H1 (cell line): ENCODE data around the gene ADGRB2. TPM values are rescaled to one million over a fixed set of nuclear protein-coding genes. Genes with fewer than 3 reads are reported as not detected.

Experiments
- CTCF ChIA-PET: fragments of 300-600 bp; sonication (Branson Sonifier 250); formaldehyde crosslinking; loops from one replicate; lab custom pipeline; 2021; ENCODE audit not compliant: partially characterized antibody; lab: Charles Lee
- POLR2A ChIA-PET: fragments of 300-600 bp; sonication (Branson Sonifier 250); formaldehyde crosslinking; loops from one replicate; lab custom pipeline; 2021; ENCODE audit warnings: inconsistent platforms; ENCODE audit not compliant: partially characterized antibody; lab: Charles Lee
- DNase-seq, 2 experiments: peaks; one replicate each; pipeline versions ENCODE4 v3.0.0 to v3.0.0-alpha.2; 2010 to 2022; ENCODE audit warnings: low spot score in 2 of 2, low read depth in 1 of 2, mixed read lengths in 1 of 2
- FAIRE-seq: peaks from 2 replicates; lab custom pipeline; 2011; peaks lifted over from hg19 to GRCh38; lab: Jason Lieb, UNC
- H2AFZ ChIP-seq: 2 replicates; pipeline ENCODE4 v1.8.1; 2012; ENCODE audit warnings: low read length, inconsistent platforms
- H2AK5ac ChIP-seq: 2 replicates; pipeline ENCODE4 v1.6.1; 2013; ENCODE audit warnings: low read depth, low read length
- H2BK120ac ChIP-seq: replicated peaks from 2 replicates; pipeline ENCODE3; 2013; ENCODE audit warnings: low read depth, low read length, inconsistent platforms
- H2BK12ac ChIP-seq: 2 replicates; pipeline ENCODE4 v1.6.1; 2013; ENCODE audit warnings: low read depth, low read length
- H2BK15ac ChIP-seq: 2 replicates; pipeline ENCODE4 v1.6.1; 2013; ENCODE audit warnings: low read length
- H2BK20ac ChIP-seq: 2 replicates; pipeline ENCODE4 v1.6.1; 2013; ENCODE audit warnings: low read length
- H2BK5ac ChIP-seq: 2 replicates; pipeline ENCODE4 v1.6.1; 2013; ENCODE audit warnings: low read depth, low read length
- H3K14ac ChIP-seq: 2 replicates; pipeline ENCODE4 v1.6.1; 2013; ENCODE audit warnings: inconsistent platforms; ENCODE audit not compliant: insufficient read length
- H3K18ac ChIP-seq: 2 replicates; pipeline ENCODE4 v1.6.1; 2013; ENCODE audit warnings: low read length; ENCODE audit errors: extremely low read depth
- H3K23ac ChIP-seq: 2 replicates; pipeline ENCODE4 v1.6.1; 2013; ENCODE audit warnings: inconsistent platforms; ENCODE audit not compliant: insufficient read length
- H3K23me2 ChIP-seq: 2 replicates; pipeline ENCODE4 v1.6.1; 2013; ENCODE audit warnings: low read depth, low read length
- H3K27ac ChIP-seq: 2 replicates; pipeline ENCODE4 v1.6.1; 2011; ENCODE audit warnings: low read depth, low read length, inconsistent platforms
- H3K27me3 ChIP-seq, 4 experiments: replicated peaks in 1 of 4; 1 replicate in 1 of 4; 2 replicates in 3 of 4; pipeline versions ENCODE4 v1.6.1 to v1.8.1; 2011 to 2013; ENCODE audit warnings: low read length in 3 of 4, mild to moderate bottlenecking in 3 of 4, inconsistent platforms in 2 of 4, mixed read lengths in 2 of 4, moderate library complexity in 1 of 4; ENCODE audit not compliant: control insufficient read depth in 3 of 4, insufficient read depth in 3 of 4; ENCODE audit errors: extremely low read depth in 1 of 4
- H3K36me3 ChIP-seq, 4 experiments: 2 replicates each; pipeline versions ENCODE4 v1.6.1 to v1.8.1; 2011 to 2013; ENCODE audit warnings: mild to moderate bottlenecking in 4 of 4, low read length in 3 of 4, moderate library complexity in 2 of 4, control low read depth in 1 of 4, inconsistent platforms in 1 of 4; ENCODE audit not compliant: insufficient read depth in 4 of 4, control insufficient read depth in 2 of 4
- H3K4ac ChIP-seq: replicated peaks from 2 replicates; pipeline ENCODE3; 2013; ENCODE audit warnings: low read length, low read depth, mixed read lengths, inconsistent platforms; ENCODE audit not compliant: insufficient read length
- H3K4me1 ChIP-seq, 4 experiments: replicated peaks in 1 of 4; 1 replicate in 1 of 4; 2 replicates in 3 of 4; pipeline versions ENCODE4 v1.6.1 to v1.8.1; 2011 to 2013; ENCODE audit warnings: low read length in 3 of 4, inconsistent platforms in 2 of 4, mixed read lengths in 1 of 4; ENCODE audit not compliant: insufficient read depth in 4 of 4, control insufficient read depth in 3 of 4
- H3K4me2 ChIP-seq, 2 experiments: 2 replicates each; pipeline versions ENCODE4 v1.6.1 to v1.8.1; 2011 to 2013; ENCODE audit warnings: low read depth in 2 of 2, low read length in 2 of 2, control low read depth in 1 of 2, inconsistent platforms in 1 of 2, mild to moderate bottlenecking in 1 of 2; ENCODE audit not compliant: insufficient read depth in 1 of 2
- H3K4me3 ChIP-seq, 4 experiments: fragments of 200-600, 300-600 bp in 1 of 4; sonication (generic), shearing (Covaris generic), sonication (Bioruptor Twin) in 1 of 4; 2 replicates each; pipeline versions ENCODE4 v1.5.1 to v1.8.1; 2011 to 2016; ENCODE audit warnings: low read length in 4 of 4, low read depth in 3 of 4, control low read depth in 2 of 4, inconsistent platforms in 2 of 4, mild to moderate bottlenecking in 2 of 4, mixed read lengths in 1 of 4, moderate library complexity in 1 of 4; ENCODE audit not compliant: insufficient read depth in 2 of 4; ENCODE audit errors: extremely low read depth in 1 of 4
- H3K56ac ChIP-seq: replicated peaks from 2 replicates; pipeline ENCODE3; 2013; ENCODE audit warnings: low read depth, mild to moderate bottlenecking, mixed read lengths, low read length, inconsistent platforms; ENCODE audit not compliant: insufficient read length
- H3K79me1 ChIP-seq: 2 replicates; pipeline ENCODE4 v1.6.1; 2013; ENCODE audit warnings: low read depth, low read length, control low read depth
- H3K79me2 ChIP-seq, 2 experiments: 2 replicates each; pipeline versions ENCODE4 v1.6.1 to v1.8.1; 2012 to 2013; ENCODE audit warnings: low read length in 2 of 2, mild to moderate bottlenecking in 2 of 2, inconsistent platforms in 1 of 2; ENCODE audit not compliant: insufficient read depth in 2 of 2, control insufficient read depth in 1 of 2
- H3K9ac ChIP-seq, 4 experiments: replicated peaks in 1 of 4; 1 replicate in 1 of 4; 2 replicates in 3 of 4; pipeline versions ENCODE4 v1.6.1 to v1.8.1; 2011 to 2013; ENCODE audit warnings: low read depth in 3 of 4, low read length in 3 of 4, control low read depth in 2 of 4, mild to moderate bottlenecking in 2 of 4, moderate library complexity in 2 of 4, inconsistent platforms in 1 of 4; ENCODE audit errors: extremely low read depth in 1 of 4
- H3K9me3 ChIP-seq, 2 experiments: 2 replicates each; pipeline versions ENCODE4 v1.6.1 to v1.8.1; 2012 to 2013; ENCODE audit warnings: mild to moderate bottlenecking in 2 of 2, moderate library complexity in 2 of 2, control low read depth in 1 of 2, inconsistent platforms in 1 of 2, low read depth in 1 of 2, low read length in 1 of 2, mixed read lengths in 1 of 2; ENCODE audit not compliant: insufficient read depth in 2 of 2
- H4K20me1 ChIP-seq, 2 experiments: replicated peaks in 1 of 2; 2 replicates each; pipeline versions ENCODE3 to v1.8.1; 2011 to 2013; ENCODE audit warnings: inconsistent platforms in 2 of 2, low read length in 2 of 2, mild to moderate bottlenecking in 1 of 2; ENCODE audit not compliant: insufficient read depth in 2 of 2, control insufficient read depth in 1 of 2
- H4K5ac ChIP-seq: 2 replicates; pipeline ENCODE4 v1.6.1; 2013; ENCODE audit warnings: low read length, low read depth, mixed read lengths, inconsistent platforms; ENCODE audit not compliant: insufficient read length
- H4K8ac ChIP-seq: 2 replicates; pipeline ENCODE4 v1.8.0; 2013; ENCODE audit warnings: mild to moderate bottlenecking, moderate library complexity, low read length, inconsistent platforms; ENCODE audit not compliant: insufficient read depth; ENCODE audit errors: extremely low read depth
- H4K91ac ChIP-seq: replicated peaks from 2 replicates; pipeline ENCODE3; 2013; ENCODE audit warnings: low read length, mixed read lengths, inconsistent platforms; ENCODE audit not compliant: insufficient read length
- CBX8 ChIP-seq: fragments of 300-800, 300-1000 bp; sonication (generic); IDR thresholded peaks from 2 replicates; pipeline ENCODE4 v1.7.1; 2016; ENCODE audit warnings: low read depth, low read length, borderline replicate concordance
- CEBPB ChIP-seq: IDR thresholded peaks from 2 replicates; pipeline ENCODE4 v1.6.1; 2012; ENCODE audit warnings: low read depth, low read length
- CTBP2 ChIP-seq: IDR thresholded peaks from 2 replicates; pipeline ENCODE4 v1.7.0; 2011; ENCODE audit warnings: borderline replicate concordance, mild to moderate bottlenecking, moderate library complexity, mixed read lengths, low read length; ENCODE audit not compliant: insufficient read depth, insufficient read length
- FOSL1 ChIP-seq: IDR thresholded peaks from 2 replicates; pipeline ENCODE4 v1.6.1; 2011; ENCODE audit warnings: mild to moderate bottlenecking, low read depth, low read length, moderate library complexity; ENCODE audit not compliant: insufficient read depth
- GTF2F1 ChIP-seq: IDR thresholded peaks from 2 replicates; pipeline ENCODE4 v1.6.1; 2012; ENCODE audit warnings: low read depth, low read length, improper control_type of control experiment, borderline replicate concordance
- HDAC2 ChIP-seq, 2 experiments: fragments of 300-600 bp in 1 of 2; sonication (generic) in 1 of 2; IDR thresholded peaks; 2 replicates each; pipeline ENCODE4 v1.6.1; 2011 to 2012; ENCODE audit warnings: low read depth in 2 of 2, low read length in 2 of 2, mild to moderate bottlenecking in 2 of 2, moderate library complexity in 2 of 2, borderline replicate concordance in 1 of 2, inconsistent platforms in 1 of 2
- NRF1 ChIP-seq: IDR thresholded peaks from 2 replicates; pipeline ENCODE4 v1.6.1; 2011; ENCODE audit warnings: mild to moderate bottlenecking, low read depth, low read length, improper control_type of control experiment
- RFX5 ChIP-seq: IDR thresholded peaks from 2 replicates; pipeline ENCODE4 v1.6.1; 2011; ENCODE audit warnings: low read depth, low read length, improper control_type of control experiment, borderline replicate concordance
- RNF2 ChIP-seq: fragments of 200-900, 300-1000 bp; sonication (generic); IDR thresholded peaks from 2 replicates; pipeline ENCODE4 v1.7.1; 2016; ENCODE audit warnings: borderline replicate concordance, low read depth, mild to moderate bottlenecking, antibody characterized with exemption, low read length; ENCODE audit not compliant: poor library complexity, severe bottlenecking; ENCODE audit errors: missing control alignments
- SIRT6 ChIP-seq: IDR thresholded peaks from one replicate; pipeline ENCODE4 v1.7.1; 2012; ENCODE audit warnings: low read length, inconsistent platforms
- SP4 ChIP-seq: IDR thresholded peaks from 2 replicates; pipeline ENCODE4 v1.6.1; 2012; ENCODE audit warnings: low read length, inconsistent platforms
- TCF12 ChIP-seq: IDR thresholded peaks from 2 replicates; pipeline ENCODE4 v1.6.1; 2011; ENCODE audit warnings: low read depth, mild to moderate bottlenecking, low read length
- TEAD4 ChIP-seq: IDR thresholded peaks from 2 replicates; pipeline ENCODE4 v1.6.1; 2012; ENCODE audit warnings: low read depth, low read length, inconsistent platforms, mixed read lengths
- WGBS, 2 experiments: shearing (Covaris generic) in 1 of 2; methylation state at CpG; one replicate each; pipeline versions ENCODE4 v1.1.6 to v1.1.7; 2013 to 2015; ENCODE audit warnings: low lambda C conversion rate in 2 of 2, mixed read lengths in 2 of 2, inconsistent platforms in 1 of 2, low coverage in 1 of 2, missing lambda C conversion rate in 1 of 2; ENCODE audit not compliant: insufficient replicate concordance in 2 of 2, insufficient coverage in 1 of 2, insufficient read length in 1 of 2; ENCODE audit errors: extremely low coverage in 1 of 2, missing lambda C conversion rate in 1 of 2; 5-methylcytosine and 5-hydroxymethylcytosine counted together
- polyA plus RNA-seq, 7 experiments: library from polyadenylated mRNA; depleted of rRNA in 3 of 7; stranded (reverse) in 5 of 7; unstranded in 2 of 7; fragments of >200 nt in 5 of 7; fragments of 200-250 nt in 2 of 7; gene quantifications; 1 replicate in 5 of 7; 2 replicates in 1 of 7; 4 replicates in 1 of 7; pipeline versions ENCODE4 v1.2.1 to v1.2.3, GENCODE V29; 2011 to 2013; ENCODE audit warnings: missing spikeins in 2 of 7, mixed read lengths in 2 of 7
- total RNA-seq: library from RNA; stranded (reverse); fragmentation: NEBNext Ultra II Directional; extraction: Animal tissue kit (Norgen Biotek cat#: 25700); gene quantifications from 2 replicates; pipeline ENCODE4 v1.2.1, GENCODE V29; 2021

ADGRB2 gene
- total and polyA plus RNA-seq, 2 of the 8 experiments (the other 6 are each of a cell fraction or from before 2014, with no cell fraction given) = 15.6 to 26.2 TPM

DNA sequence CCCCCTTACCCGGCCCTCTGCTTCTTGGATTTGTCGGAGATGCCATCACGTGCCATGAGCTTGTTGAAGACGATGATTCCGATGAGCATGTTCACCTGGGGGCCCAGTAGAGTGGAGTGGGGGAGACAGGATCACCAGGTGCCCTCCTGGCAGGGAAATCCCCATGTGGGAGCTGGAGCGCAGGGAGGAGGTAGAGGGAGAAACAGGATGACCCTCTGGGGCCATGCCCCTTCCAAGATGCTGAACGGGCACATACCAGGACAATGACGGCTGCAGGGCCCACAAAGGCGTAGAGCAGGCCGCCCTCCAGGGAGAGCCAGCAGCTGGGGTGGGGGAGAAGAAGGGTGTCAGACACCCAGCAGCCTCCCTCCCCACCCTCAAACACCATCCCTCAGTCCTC lies 28.6 kb downstream of the ADGRB2 start:
- CTCF ChIA-PET = interaction anchor here (1.1 to 12.9 kb wide), 11 partner anchors 9 to 71 kb away, joined by 3 to 146 read pairs (median 6); no protein-coding TSS in a partner anchor
- TF ChIP-seq TEAD4 = no peak
- no peak for TF ChIP-seq FOSL1
- TF ChIP-seq CBX8 = no peak
- TF ChIP-seq RFX5 = no peak
- TF ChIP-seq RNF2 = no peak
- TF ChIP-seq CEBPB = no peak
- no peak for TF ChIP-seq TCF12
- no peak for TF ChIP-seq NRF1
- TF ChIP-seq CTBP2 = no peak
- TF ChIP-seq SIRT6 = no peak
- TF ChIP-seq HDAC2 (IDR thresholded peaks at IDR 0.05; ENCODE audit: borderline replicate concordance in 1 of 2, low read depth in 2 of 2, low read length in 2 of 2) = no peak
- no peak for TF ChIP-seq SP4
- TF ChIP-seq GTF2F1 = no peak
- TF ChIP-seq, all 59 proteins: peak for 0
- no peak overlapping the region for H3K4me2 ChIP-seq
- no peak overlapping the region for H3K4ac ChIP-seq
- H3K56ac ChIP-seq = no peak overlapping the region
- H2BK15ac ChIP-seq = no peak overlapping the region
- no peak overlapping the region for H2AFZ ChIP-seq
- H3K27ac ChIP-seq = no peak overlapping the region
- H3K9me3 ChIP-seq = no peaks in the 10 kb centered on the region
- no peak overlapping the region for H2BK5ac ChIP-seq
- H4K20me1 ChIP-seq = peaks cover 0 to 3% of the 10 kb centered on the region in 2 experiments
- no peak overlapping the region for H3K18ac ChIP-seq
- DNase-seq = no peak
- H4K5ac ChIP-seq = no peak overlapping the region
- no peak overlapping the region for H2BK20ac ChIP-seq
- POLR2A ChIA-PET = no interaction called here
- no peaks in the 10 kb centered on the region for H3K79me2 ChIP-seq
- H2BK120ac ChIP-seq = no peak overlapping the region
- no peaks in the 10 kb centered on the region for H3K23me2 ChIP-seq
- no peak overlapping the region for H4K8ac ChIP-seq
- H3K14ac ChIP-seq = no peak overlapping the region
- H3K36me3 ChIP-seq = peaks cover 0 to 4% (median 0%) of the 10 kb centered on the region in 4 experiments; a peak in 1 of 8 replicates
- H3K27me3 ChIP-seq = no peaks in the 10 kb centered on the region
- H3K9ac ChIP-seq = no peak overlapping the region
- H2AK5ac ChIP-seq = no peak overlapping the region
- no peak overlapping the region for H3K23ac ChIP-seq
- 92% methylated on average over 10 of the region's 10 CpGs; no CpG with 5 or more reads in 1 of the 2 experiments for WGBS, 2 experiments
- no peak for FAIRE-seq
- H3K79me1 ChIP-seq = no peaks in the 10 kb centered on the region
- no peak overlapping the region for H3K4me3 ChIP-seq
- H4K91ac ChIP-seq = no peak overlapping the region
- H2BK12ac ChIP-seq = no peak overlapping the region
- peaks cover 0 to 5% (median 3%) of the 10 kb centered on the region in 4 experiments; a peak in 3 of 7 replicates for H3K4me1 ChIP-seq
